ENCODE data around the gene ATIC. TPM values are rescaled to one million over a fixed set of nuclear protein-coding genes. Genes with fewer than 3 reads are reported as not detected.

The ATIC gene
- 27.1 and 27.5 TPM in 2 replicates for total RNA-seq

GRCh38 chr2:215311625-215312396 is at the start of gene ATIC:
Gene ATIC, plus strand, starts transcription at chr2:215312059. Its CDS starts 84 bp downstream, at chr2:215312143.

Other genes starting within 250 kb of the ATIC start
- gene ABCA12, start 173.4 kb upstream of the ATIC start, total RNA-seq: under 0.01 TPM in 1 of 2 replicates, not detected in the other
- gene FN1, start 124.0 kb downstream of the ATIC start, total RNA-seq: 3,280 and 4,928 TPM in 2 replicates

All from placental pericyte (primary cell).